Astrocyte of the cerebellum (primary cell): ENCODE results near the gene IER3.

Experiments
- DNase-seq: peaks from one replicate; pipeline ENCODE4 v3.0.0-alpha.2; 2011; ENCODE audit warnings: low read depth
- H3K4me3 ChIP-seq: 2 replicates; pipeline ENCODE4 v1.5.1; 2011; ENCODE audit warnings: mild to moderate bottlenecking, low read depth, low read length, moderate library complexity
- CTCF ChIP-seq: IDR thresholded peaks from 2 replicates; pipeline ENCODE4 v1.5.1; 2012; ENCODE audit warnings: low read length, low read depth, moderate library complexity, mild to moderate bottlenecking; ENCODE audit errors: missing control alignments
- in situ Hi-C: cut with HindIII; loops from 2 replicates; pipeline ENCODE4 v1.10.0; 2017; ENCODE audit warnings: low sequenced_read_pairs

The IER3 gene

GRCh38 chr6:30707281-30707850 lies 37.0 kb downstream of the IER3 start:
- no peak overlapping the region for H3K4me3 ChIP-seq
- in situ Hi-C loops = no loop called here
- TF ChIP-seq CTCF = no peak
- no peak for DNase-seq

DNA sequence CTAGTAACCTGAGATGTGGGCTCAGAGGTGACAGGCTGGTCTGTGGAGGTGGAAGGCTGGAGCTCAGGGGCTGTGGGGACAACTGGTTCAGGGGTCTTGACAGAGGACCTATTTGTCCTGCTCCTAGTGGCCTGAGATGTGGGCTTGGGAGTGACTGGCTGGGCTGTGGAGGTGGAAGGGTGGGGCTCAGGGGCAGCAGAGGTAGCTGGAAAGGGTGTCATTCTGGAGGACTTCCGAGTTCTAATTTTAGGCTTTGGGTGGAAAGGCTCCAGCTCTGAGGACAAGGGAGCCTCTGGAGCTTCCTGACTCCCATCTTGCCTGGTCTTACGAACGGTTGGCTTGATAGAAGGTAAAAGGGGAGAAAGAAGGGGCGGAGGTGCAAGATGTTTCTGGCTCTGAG lies 38.7 kb downstream of the IER3 start:
- TF ChIP-seq CTCF = no peak
- DNase-seq = no peak

DNA sequence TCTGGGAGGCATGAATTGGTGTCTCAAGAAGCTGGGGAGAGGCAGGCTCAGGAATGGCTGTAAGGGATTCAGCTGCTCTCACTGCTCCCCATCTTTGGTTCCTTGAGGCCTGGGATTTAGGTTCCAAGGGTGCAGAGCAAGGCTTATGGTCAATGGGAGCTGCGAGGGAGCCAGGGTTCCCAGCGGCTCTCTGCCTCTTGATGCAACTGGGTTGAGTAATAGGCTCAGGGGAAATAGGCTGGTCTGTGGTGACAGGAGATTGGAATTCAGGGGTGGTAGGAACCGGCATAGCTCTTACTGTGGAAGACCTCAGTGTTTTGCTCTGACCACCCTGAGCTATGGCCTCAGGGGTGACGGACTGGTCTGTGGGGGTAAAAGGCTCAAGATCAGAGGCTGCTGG lies 40.5 kb downstream of the IER3 start:
- in situ Hi-C loops = no loop called here
- H3K4me3 ChIP-seq = no peak overlapping the region
- no peak for DNase-seq
- no peak for TF ChIP-seq CTCF

More for the DNA sequence above, 38.7 kb downstream of the IER3 start:
- in situ Hi-C loops = no loop called here
- H3K4me3 ChIP-seq = no peak overlapping the region

DNA sequence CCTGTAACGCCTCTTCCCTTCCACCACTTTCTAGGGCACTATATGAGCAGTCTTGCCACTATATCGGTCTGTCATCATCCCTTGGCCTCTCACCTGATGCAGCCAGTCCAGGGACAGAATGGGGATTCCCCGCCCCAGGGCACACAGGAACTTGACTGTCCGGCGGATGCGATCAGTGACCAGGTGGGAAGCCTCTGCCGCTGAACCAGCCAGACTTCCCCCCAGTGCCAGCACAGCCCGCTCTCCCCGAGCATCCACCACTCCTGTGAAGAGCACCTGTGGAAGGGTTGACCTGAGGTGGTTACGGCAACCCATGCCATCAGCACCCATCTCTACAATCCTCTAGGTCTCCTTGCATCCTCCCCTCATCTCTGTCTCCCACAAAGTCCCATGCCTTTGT lies 41.3 kb downstream of the IER3 start:
- TF ChIP-seq CTCF = no peak
- in situ Hi-C loops = no loop called here
- no peak overlapping the region for H3K4me3 ChIP-seq
- no peak for DNase-seq

- no peak overlapping the region for H3K4me3 ChIP-seq
- in situ Hi-C loops = no loop called here
- no peak for DNase-seq
- TF ChIP-seq CTCF = no peak
Observed at GRCh38 chr6:30700340-30700739, 44.0 kb downstream of the IER3 start.

DNA sequence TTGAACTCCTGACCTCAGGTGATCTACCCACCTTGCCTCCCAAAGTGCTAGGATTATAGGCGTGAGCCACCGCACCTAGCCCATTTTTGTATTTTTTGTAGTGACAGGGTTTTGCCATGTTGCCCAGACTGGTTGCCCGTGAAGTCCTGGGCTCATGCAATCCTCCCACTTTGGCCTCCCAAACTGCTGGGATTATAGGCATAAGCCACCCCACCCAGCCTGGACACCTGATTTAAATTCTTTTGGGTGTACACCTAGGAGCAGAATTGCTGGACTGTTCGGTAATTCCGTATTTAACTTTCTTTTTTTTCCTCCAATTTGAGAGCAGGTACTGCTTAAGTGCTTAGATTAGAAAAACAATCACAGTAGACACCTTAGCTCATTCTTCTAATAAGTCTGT lies 47.9 kb downstream of the IER3 start:
- DNase-seq = no peak
- in situ Hi-C loops = no loop called here
- TF ChIP-seq CTCF = no peak

More for the DNA sequence above, 47.9 kb downstream of the IER3 start:
- no peak overlapping the region for H3K4me3 ChIP-seq
